SH-SY5Y (cell line): Measurements from ENCODE around the gene KCNQ1OT1.

Source experiments
- GATA2 ChIP-seq: IDR thresholded peaks from 2 replicates; pipeline ENCODE4 v1.6.1; 2011; ENCODE audit warnings: mild to moderate bottlenecking, low read depth, low read length
- GATA3 ChIP-seq: IDR thresholded peaks from 2 replicates; pipeline ENCODE4 v1.6.1; 2011; ENCODE audit warnings: low read depth, mild to moderate bottlenecking, low read length, moderate library complexity

DNA sequence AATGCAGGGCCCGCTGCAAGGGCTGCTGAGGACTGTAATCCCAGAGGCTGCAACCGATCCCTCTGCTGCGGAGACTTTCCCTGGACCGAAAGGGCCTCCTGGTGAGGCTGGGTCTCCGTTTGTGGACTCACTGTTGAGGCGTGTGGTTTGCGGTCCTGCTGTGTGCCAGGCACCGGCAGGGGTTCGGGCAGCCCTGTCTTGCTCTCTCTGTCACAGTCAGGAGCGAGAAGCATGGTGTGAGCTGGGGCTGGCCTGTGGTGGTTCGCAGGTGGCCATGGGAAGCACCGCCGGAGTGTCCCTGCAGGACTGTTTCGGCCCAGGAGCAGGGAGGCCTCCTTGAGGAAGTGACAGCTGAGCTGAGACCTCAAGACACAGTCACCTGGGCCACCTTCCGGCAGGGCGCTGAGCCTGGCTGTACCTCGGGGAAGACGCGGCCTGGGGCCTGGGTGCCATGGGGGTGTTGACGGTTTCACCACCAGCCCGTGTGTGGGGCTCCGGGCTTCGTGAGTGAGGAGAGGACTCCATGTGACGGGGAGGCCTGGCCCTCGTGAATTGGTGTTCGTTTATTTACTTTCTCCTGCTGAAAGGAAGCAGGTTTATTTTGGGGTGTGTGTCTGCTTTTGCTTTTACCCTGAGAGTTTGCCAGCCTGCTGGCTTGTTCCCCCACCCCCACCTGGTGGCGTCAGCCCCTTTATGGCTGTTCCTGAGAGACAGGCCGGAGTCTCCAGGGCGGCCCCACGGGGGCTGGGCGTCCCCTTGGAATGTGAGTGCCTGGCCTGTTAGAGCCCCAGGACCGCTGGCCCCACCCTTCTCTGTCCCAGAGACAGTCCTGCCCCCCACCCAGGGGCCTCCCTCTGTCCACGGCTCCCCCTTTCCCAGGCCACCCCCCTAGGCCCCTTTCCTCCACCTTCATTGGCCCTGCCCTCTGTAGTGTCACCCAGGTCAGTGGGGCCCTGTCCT, 122.5 kb downstream of the KCNQ1OT1 start:
- TF ChIP-seq GATA2 (no peak), GATA3 (no peak)
